ENCODE results near the gene NFAT5. TPM values are rescaled to one million over a fixed set of nuclear protein-coding genes. Genes with fewer than 3 reads are reported as not detected.

NFAT5 gene
- total RNA-seq, 1 experiment from 2014 or later, result 57.9 TPM

DNA sequence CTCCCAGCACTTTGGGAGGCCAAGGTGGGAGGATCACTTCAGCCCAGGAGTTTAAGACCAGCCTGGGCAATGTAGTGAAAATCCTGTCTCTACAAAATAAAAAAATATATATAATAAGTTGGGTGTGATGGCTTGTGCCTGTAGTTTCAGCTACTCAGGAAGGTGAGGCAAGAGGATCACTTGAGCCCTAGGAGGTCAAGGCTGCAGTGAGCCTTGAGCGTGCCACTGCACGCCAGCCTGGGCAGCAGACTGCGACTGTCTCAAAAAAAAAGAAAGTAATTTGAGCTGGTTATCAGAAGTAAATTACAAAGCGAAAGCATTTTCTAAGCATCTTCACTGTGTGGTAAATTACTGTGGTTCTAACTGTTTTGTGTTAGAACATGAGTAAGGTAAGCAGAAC, 94.4 kb downstream of the NFAT5 start:
- no peak for DNase-seq
- Mint-ChIP-seq H3K36me3 (ENCODE audit: insufficient read depth, unreplicated experiment) (peaks cover 65% of the 10 kb centered on the region), H3K27me3 (ENCODE audit: unreplicated experiment) (no peaks in the 10 kb centered on the region), H3K4me1 (ENCODE audit: low read depth, unreplicated experiment) (no peaks in the 10 kb centered on the region), H3K27ac (ENCODE audit: unreplicated experiment) (no peak overlapping the region), H3K4me3 (ENCODE audit: low read depth, unreplicated experiment) (no peak overlapping the region), H3K9me3 (ENCODE audit: low read depth, unreplicated experiment) (no peaks in the 10 kb centered on the region)
- intact Hi-C loops (cut with micrococcal nuclease; ENCODE audit: unreplicated experiment), result no loop called here
- CTCF ChIA-PET, result no interaction called here
- BruUV-seq (replicated peaks), result no TSS peak
- TF ChIP-seq, protein P1, sequence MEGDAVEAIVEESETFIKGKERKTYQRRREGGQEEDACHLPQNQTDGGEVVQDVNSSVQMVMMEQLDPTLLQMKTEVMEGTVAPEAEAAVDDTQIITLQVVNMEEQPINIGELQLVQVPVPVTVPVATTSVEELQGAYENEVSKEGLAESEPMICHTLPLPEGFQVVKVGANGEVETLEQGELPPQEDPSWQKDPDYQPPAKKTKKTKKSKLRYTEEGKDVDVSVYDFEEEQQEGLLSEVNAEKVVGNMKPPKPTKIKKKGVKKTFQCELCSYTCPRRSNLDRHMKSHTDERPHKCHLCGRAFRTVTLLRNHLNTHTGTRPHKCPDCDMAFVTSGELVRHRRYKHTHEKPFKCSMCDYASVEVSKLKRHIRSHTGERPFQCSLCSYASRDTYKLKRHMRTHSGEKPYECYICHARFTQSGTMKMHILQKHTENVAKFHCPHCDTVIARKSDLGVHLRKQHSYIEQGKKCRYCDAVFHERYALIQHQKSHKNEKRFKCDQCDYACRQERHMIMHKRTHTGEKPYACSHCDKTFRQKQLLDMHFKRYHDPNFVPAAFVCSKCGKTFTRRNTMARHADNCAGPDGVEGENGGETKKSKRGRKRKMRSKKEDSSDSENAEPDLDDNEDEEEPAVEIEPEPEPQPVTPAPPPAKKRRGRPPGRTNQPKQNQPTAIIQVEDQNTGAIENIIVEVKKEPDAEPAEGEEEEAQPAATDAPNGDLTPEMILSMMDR (IDR thresholded peaks at IDR 0.05; ENCODE audit: unreplicated experiment), result no peak

GRCh38 chr16:69662901-69663300, 97.1 kb downstream of the NFAT5 start:
- Mint-ChIP-seq H3K4me3 (ENCODE audit: low read depth, unreplicated experiment) (no peak overlapping the region), H3K36me3 (ENCODE audit: insufficient read depth, unreplicated experiment) (peaks cover 53% of the 10 kb centered on the region), H3K27ac (ENCODE audit: unreplicated experiment) (no peak overlapping the region), H3K9me3 (ENCODE audit: low read depth, unreplicated experiment) (no peaks in the 10 kb centered on the region), H3K4me1 (ENCODE audit: low read depth, unreplicated experiment) (no peaks in the 10 kb centered on the region), H3K27me3 (ENCODE audit: unreplicated experiment) (no peaks in the 10 kb centered on the region)
- CTCF ChIA-PET, result interaction anchor here (0.7 kb wide), 1 partner anchor 67 kb away, joined by 4 read pairs; no protein-coding TSS in a partner anchor
- DNase-seq, result no peak
- intact Hi-C loops (cut with micrococcal nuclease; ENCODE audit: unreplicated experiment), result no loop called here
- BruUV-seq (replicated peaks), result no TSS peak
- TF ChIP-seq, protein P1 (IDR thresholded peaks at IDR 0.05; ENCODE audit: unreplicated experiment), result no peak

GRCh38 chr16:69663846-69664245, 98.1 kb downstream of the NFAT5 start:
- no peaks in the 10 kb centered on the region for H3K27me3 Mint-ChIP-seq (ENCODE audit: unreplicated experiment)
- TF ChIP-seq, protein P1 (IDR thresholded peaks at IDR 0.05; ENCODE audit: unreplicated experiment), result no peak
- intact Hi-C loops (cut with micrococcal nuclease; ENCODE audit: unreplicated experiment), result no loop called here
- peaks cover 53% of the 10 kb centered on the region for H3K36me3 Mint-ChIP-seq (ENCODE audit: insufficient read depth, unreplicated experiment)
- CTCF ChIA-PET, result no interaction called here
- DNase-seq, result no peak
- BruUV-seq (replicated peaks), result no TSS peak
- H3K9me3 Mint-ChIP-seq (ENCODE audit: low read depth, unreplicated experiment), result no peaks in the 10 kb centered on the region
- H3K4me1 Mint-ChIP-seq (ENCODE audit: low read depth, unreplicated experiment), result no peaks in the 10 kb centered on the region
- no peak overlapping the region for H3K27ac Mint-ChIP-seq (ENCODE audit: unreplicated experiment)
- H3K4me3 Mint-ChIP-seq (ENCODE audit: low read depth, unreplicated experiment), result no peak overlapping the region

DNA sequence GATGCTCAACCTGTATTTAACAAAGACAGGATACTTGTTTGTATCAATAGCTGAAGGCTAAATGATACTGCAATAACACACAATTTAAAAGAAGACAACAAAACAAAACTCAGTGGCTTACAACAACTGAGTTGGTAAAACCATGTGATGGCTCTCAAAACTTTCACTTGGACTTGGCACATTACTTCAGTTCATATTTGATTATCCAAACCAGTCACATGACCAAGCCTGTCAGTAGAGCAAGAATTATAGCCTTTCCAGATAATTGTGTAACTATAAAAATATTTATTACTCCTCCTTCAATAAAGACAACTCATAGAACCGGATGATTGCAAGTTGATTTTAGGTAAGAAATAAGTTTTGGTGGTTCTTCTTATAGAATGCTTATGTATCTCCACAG, 103.8 kb downstream of the NFAT5 start:
- CTCF ChIA-PET, result no interaction called here
- intact Hi-C loops (cut with micrococcal nuclease; ENCODE audit: unreplicated experiment), result no loop called here

More for the DNA sequence above, 103.8 kb downstream of the NFAT5 start:
- no peak for DNase-seq
- H3K9me3 Mint-ChIP-seq (ENCODE audit: low read depth, unreplicated experiment), result no peaks in the 10 kb centered on the region
- peaks cover 9% of the 10 kb centered on the region for H3K4me1 Mint-ChIP-seq (ENCODE audit: low read depth, unreplicated experiment)
- H3K27me3 Mint-ChIP-seq (ENCODE audit: unreplicated experiment), result no peaks in the 10 kb centered on the region
- peaks cover 28% of the 10 kb centered on the region for H3K36me3 Mint-ChIP-seq (ENCODE audit: insufficient read depth, unreplicated experiment)
- H3K4me3 Mint-ChIP-seq (ENCODE audit: low read depth, unreplicated experiment), result no peak overlapping the region
- TF ChIP-seq, protein P1 (IDR thresholded peaks at IDR 0.05; ENCODE audit: unreplicated experiment), result no peak
- BruUV-seq (replicated peaks), result no TSS peak
- H3K27ac Mint-ChIP-seq (ENCODE audit: unreplicated experiment), result no peak overlapping the region

Data from Calu3 (cell line).